ENCODE data around the gene ABAT.
A peak's percentile ranks its signal among the peaks of the same experiment; 100 is the strongest.
"Not testable (repeated sequence)": the region's sequence is repeated elsewhere in the genome, so short reads cannot be mapped to it uniquely, and the experiment has no call there.

The ABAT gene

DNA sequence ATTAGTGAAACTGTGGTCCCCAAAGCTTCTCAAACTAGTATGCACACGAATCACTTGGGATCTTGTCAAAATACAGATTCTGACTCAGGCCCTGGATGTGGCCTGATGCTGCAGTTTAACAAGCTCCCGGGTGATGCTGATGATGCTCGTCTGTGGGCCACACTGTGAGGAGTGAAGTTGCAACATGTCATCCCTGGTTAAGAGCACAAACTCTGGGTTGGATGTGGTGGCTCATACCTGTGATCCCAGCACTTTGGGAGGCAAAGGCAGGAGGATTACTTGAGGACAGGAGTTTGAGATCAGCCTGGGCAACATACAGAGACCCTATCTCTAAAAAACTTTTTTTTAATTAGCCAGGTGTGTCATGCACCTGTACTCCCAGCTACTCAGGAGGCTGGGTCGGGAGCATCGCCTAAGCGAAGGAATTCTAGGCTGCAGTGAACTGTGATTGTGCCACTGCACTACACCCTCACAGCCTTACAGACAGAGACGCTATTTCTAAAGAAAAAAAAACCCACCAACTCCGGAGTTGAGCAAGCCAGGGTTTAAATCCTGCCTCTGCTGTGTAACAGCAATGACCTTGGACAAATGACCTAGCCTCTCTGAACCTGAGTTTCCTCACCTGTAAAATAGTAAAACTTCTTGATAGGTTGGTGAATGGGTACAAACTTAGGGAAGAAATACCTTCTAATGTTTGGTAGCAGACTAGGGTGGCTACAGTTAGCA, 24.4 kb upstream of the ABAT start:
- no peak for DNase-seq

DNA sequence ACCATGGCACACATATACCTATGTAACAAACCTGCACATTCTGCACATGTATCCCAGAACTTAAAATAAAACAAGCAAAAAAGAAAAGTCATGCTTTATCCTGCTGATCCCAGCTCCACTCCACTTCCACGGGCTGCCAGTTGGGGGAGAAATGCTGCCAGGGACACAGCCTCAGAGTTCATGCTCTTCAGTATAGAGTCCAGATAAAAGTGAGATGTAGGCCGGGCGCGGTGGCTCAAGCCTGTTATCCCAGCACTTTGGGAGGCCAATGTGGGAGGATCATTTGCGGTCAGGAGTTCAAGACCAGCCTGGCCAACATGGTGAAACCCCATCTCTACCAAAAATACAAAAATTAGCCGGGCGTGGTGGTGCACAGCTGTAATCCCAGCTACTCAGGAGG, 22.5 kb upstream of the ABAT start:
- not testable (repeated sequence) for DNase-seq

- DNase-seq: peak; percentile 51
Observed at GRCh38 chr16:8655184-8655717, 19.2 kb upstream of the ABAT start.

- DNase-seq: no peak
Observed at GRCh38 chr16:8656376-8656775, 18.0 kb upstream of the ABAT start.

DNA sequence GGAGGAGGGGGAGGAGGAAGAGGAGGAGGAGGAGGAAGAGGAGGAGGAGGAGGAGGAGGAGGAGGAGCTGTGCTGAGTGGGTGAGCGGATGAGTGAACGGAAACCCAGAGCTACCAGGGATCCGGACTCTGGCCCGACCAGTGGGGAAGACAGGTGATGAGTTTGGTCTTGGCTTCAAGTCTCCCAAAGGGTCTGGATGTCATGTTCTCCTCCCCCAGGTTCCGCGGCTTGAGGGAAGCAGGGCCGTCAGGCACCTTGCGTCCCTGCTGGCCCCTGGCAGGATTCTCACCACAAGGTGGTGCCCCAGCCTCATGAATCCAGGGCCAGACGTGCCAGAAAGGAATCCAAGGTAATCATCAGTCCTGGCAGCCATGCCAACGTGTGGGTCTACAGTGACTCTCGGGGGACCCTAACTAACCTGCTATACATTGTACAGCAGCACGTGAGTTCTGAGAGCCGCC, 13.5 kb upstream of the ABAT start:
- DNase-seq: no peak

GRCh38 chr16:8661703-8662102, 12.7 kb upstream of the ABAT start:
- no peak for DNase-seq

- no peak for DNase-seq
Observed at GRCh38 chr16:8663192-8664089, 11.0 kb upstream of the ABAT start.

DNA sequence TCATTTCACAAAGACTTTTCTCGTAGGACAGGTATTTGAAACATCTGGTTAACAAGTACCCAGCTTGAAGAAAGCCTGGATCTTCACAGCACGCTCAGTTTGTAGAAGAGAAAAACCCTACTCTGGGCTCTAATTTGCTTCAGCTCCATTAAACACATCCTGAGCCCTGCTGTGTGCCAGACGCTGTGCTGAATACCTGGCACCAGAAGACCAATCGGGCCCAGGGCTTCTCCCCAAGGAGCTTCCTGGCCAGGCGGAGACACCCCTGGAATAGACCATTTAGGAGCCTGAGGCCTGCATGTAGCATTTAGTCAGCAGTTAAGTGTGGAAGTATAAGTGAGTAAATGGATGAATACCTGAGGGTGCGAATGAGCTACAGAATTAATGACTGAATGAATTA, 8.9 kb upstream of the ABAT start:
- no peak for DNase-seq

DNA sequence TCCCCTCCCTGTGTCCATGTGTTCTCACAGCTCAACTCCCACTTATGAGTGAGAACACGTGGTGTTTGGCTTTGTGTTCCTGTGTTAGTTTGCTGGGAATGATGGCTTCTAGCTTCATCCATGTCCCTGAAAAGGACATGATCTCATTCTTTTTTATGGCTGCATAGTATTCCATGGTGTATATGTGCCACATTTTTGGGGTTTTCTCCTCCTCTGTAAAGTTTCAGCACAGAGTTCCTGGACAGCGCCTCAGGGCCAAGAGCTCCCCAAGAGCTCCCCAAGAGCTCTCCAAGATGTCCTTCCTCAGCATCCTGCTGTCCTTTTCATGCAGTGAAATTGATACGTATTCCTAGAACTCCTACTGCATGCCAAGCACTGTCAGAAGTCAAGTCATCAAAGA, 6.9 kb upstream of the ABAT start:
- no peak for DNase-seq

- DNase-seq: no peak
Observed at GRCh38 chr16:8668113-8668512, 6.3 kb upstream of the ABAT start.

DNA sequence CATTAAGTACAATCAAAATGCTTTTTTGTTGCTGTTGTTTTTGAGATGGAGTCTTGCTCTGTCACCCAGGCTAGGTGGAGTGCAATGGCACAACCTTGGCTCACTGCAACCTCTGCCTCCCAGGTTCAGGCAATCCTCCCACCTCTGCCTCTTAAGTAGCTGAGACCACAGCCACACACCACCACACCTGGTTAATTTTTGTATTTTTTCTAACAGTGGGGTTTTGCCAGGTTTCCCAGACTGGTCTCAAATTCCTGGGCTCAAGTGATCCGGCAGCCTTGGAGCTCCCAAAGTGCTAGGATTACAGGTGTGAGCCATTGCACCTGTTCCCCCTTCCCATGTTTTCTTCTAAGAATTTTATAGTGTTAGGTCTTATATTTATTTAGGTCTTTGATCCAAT, 4.9 kb upstream of the ABAT start:
- no peak for DNase-seq

GRCh38 chr16:8670014-8670560, 4.3 kb upstream of the ABAT start:
- DNase-seq: no peak

GRCh38 chr16:8673611-8674412, 605 bp upstream of the ABAT start:
- no peak for DNase-seq

DNA sequence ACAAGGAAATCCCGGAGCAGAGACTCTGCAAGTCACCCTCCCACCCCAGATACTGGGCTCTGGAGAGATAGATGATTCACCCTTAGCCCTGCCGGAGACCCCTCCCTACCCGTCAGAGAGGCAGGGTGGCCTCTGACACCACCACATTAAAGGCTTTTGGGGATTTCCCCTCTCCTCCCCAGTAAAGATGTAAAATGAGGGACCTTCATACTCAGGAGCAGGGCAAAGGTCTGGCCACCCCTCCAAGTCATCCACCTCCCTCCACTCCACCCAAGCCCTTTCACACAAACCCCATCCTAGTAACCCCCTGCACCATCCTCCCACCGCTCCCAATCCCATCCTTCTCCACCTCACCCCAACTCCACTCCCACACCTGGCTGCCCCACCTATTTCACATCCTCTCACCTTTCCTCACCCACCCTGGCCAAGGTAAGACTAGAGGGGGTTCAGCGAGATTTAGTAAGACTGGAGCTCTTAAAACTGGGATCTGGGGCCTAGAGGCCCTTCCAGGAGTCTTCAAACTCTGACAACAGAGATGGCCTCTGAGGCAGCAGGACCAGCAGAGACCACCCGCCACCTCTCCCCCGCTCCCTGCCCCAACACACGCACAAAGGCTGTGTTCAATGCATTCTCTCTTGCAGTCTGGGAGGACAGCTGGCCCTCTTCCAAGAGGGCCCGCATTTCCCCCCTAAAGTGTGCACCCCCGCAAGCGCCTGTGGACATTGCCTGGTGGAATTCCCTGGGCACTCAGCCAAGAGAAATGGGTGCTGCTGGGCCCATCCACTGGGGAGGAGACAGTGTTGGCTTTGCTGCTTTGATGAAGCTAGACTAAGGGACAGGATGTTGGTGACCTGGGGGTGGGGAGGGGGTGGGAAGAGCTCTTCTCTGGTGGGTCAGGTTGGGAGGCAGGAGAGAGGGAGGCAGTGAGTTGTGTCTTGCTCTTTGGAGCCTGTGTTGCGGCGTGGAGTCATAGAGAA, 1.1 kb downstream of the ABAT start:
- DNase-seq: no peak

DNA sequence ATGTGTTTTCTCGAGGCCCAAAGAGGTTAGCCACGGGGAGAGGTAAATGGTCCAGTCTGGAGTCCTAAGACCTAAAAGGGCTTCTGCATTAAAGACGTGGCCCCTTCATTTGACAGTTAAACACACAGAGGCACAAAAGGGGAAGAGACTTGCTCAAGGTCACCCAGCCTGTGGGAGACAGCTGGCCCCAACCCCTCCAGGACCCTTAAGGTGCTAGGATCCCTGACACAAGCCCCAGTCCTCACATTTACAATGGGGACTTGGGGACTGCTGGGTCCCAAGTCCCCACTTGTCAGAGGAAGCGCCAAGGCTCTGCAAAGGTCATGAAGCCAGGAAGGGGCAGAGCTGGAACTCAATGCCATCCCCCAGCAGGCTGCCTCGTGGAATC, 1.7 kb downstream of the ABAT start:
- no peak for DNase-seq

- DNase-seq: no peak
Observed at GRCh38 chr16:8676737-8677375, 2.4 kb downstream of the ABAT start.

DNA sequence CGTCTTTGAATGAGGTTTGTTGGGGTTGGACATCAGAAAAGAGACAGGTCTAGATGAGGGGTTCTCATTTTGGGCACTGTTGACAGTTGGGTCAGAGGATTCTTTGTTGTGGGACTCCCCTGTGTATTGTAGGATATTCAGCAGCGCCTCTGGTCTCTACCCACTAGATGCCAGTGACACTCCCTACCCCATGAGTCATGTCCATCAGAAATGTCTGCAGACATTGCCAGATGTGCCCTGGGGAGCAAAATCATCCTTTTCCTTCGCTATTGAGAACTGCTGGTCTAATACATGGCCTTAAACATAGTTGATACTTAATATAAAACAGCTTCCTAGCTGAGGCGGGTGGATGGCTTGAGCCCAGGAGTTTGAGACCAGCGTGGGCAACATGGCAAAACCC, 3.1 kb downstream of the ABAT start:
- no peak for DNase-seq

GRCh38 chr16:8678068-8678927, 3.9 kb downstream of the ABAT start:
- no peak for DNase-seq

- no peak for DNase-seq
Observed at GRCh38 chr16:8679151-8679550, 4.7 kb downstream of the ABAT start.
